Measurements from ENCODE around the gene ZNF77.
"Not testable (repeated sequence)": the region's sequence is repeated elsewhere in the genome, so short reads cannot be mapped to it uniquely, and the experiment has no call there.

Gene ZNF77

GRCh38 chr19:2944775-2945574 lies at the start of gene ZNF77:
Gene ZNF77 (minus strand): TSS chr19:2944971. CDS start chr19:2944840, 131 bp downstream.
- peak; percentile 98 for DNase-seq (ENCODE audit: extremely low spot score, insufficient read length, low read depth)

GRCh38 chr19:2993579-2993978 lies 48.8 kb upstream of the ZNF77 start:
- DNase-seq (ENCODE audit: extremely low spot score, insufficient read length, low read depth) (no peak), FAIRE-seq (no peak)

More at GRCh38 chr19:2944775-2945574, at the start of gene ZNF77:
- peak; percentile 100 for FAIRE-seq

- DNase-seq (ENCODE audit: extremely low spot score, insufficient read length, low read depth) (no peak), FAIRE-seq (no peak)
These were observed 48.2 kb upstream of the ZNF77 start for GRCh38 chr19:2992958-2993357.

GRCh38 chr19:2992333-2992732 lies 47.6 kb upstream of the ZNF77 start:
- FAIRE-seq; DNase-seq (ENCODE audit: extremely low spot score, insufficient read length, low read depth): not testable (repeated sequence)

GRCh38 chr19:2989236-2989946 lies 44.6 kb upstream of the ZNF77 start:
- no peak for FAIRE-seq
- DNase-seq (ENCODE audit: extremely low spot score, insufficient read length, low read depth) = no peak

GRCh38 chr19:2988568-2988967 lies 43.8 kb upstream of the ZNF77 start:
- no peak for FAIRE-seq
- no peak for DNase-seq (ENCODE audit: extremely low spot score, insufficient read length, low read depth)

GRCh38 chr19:2987797-2988196 lies 43.0 kb upstream of the ZNF77 start:
- no peak for FAIRE-seq
- DNase-seq (ENCODE audit: extremely low spot score, insufficient read length, low read depth) = no peak

- FAIRE-seq (no peak), DNase-seq (ENCODE audit: extremely low spot score, insufficient read length, low read depth) (no peak)
These were observed 42.3 kb upstream of the ZNF77 start for GRCh38 chr19:2986951-2987524.

GRCh38 chr19:2984215-2984528 lies 39.4 kb upstream of the ZNF77 start:
- FAIRE-seq (no peak), DNase-seq (ENCODE audit: extremely low spot score, insufficient read length, low read depth) (no peak)

- no peak for DNase-seq (ENCODE audit: extremely low spot score, insufficient read length, low read depth)
- no peak for FAIRE-seq
These were observed 38.8 kb upstream of the ZNF77 start for GRCh38 chr19:2983351-2984214.

GRCh38 chr19:2982983-2983350 lies 38.2 kb upstream of the ZNF77 start:
- FAIRE-seq (no peak), DNase-seq (ENCODE audit: extremely low spot score, insufficient read length, low read depth) (no peak)

GRCh38 chr19:2982561-2982960 lies 37.8 kb upstream of the ZNF77 start:
- FAIRE-seq (no peak), DNase-seq (ENCODE audit: extremely low spot score, insufficient read length, low read depth) (no peak)

GRCh38 chr19:2981898-2982297 lies 37.1 kb upstream of the ZNF77 start:
- no peak for FAIRE-seq
- DNase-seq (ENCODE audit: extremely low spot score, insufficient read length, low read depth) = no peak

GRCh38 chr19:2978772-2979171 lies 34.0 kb upstream of the ZNF77 start:
- DNase-seq (ENCODE audit: extremely low spot score, insufficient read length, low read depth) (no peak), FAIRE-seq (no peak)

- no peak for DNase-seq (ENCODE audit: extremely low spot score, insufficient read length, low read depth)
- FAIRE-seq = no peak
These were observed 33.5 kb upstream of the ZNF77 start for GRCh38 chr19:2978166-2978767.

- FAIRE-seq = no peak
- no peak for DNase-seq (ENCODE audit: extremely low spot score, insufficient read length, low read depth)
These were observed 33.0 kb upstream of the ZNF77 start for GRCh38 chr19:2977746-2978138.

GRCh38 chr19:2977001-2977745 lies 32.4 kb upstream of the ZNF77 start, which contains the start of gene TLE6:
Gene TLE6 (plus strand): TSS chr19:2977564. CDS start chr19:2978234, 670 bp downstream.
- FAIRE-seq (peak; percentile 94), DNase-seq (ENCODE audit: extremely low spot score, insufficient read length, low read depth) (peak; percentile 96)

- no peak for DNase-seq (ENCODE audit: extremely low spot score, insufficient read length, low read depth)
- FAIRE-seq = no peak
These were observed 31.8 kb upstream of the ZNF77 start for GRCh38 chr19:2976609-2977000.

- no peak for FAIRE-seq
These were observed 29.7 kb upstream of the ZNF77 start for GRCh38 chr19:2974342-2975041.

More at GRCh38 chr19:2974342-2975041, 29.7 kb upstream of the ZNF77 start:
- no peak for DNase-seq (ENCODE audit: extremely low spot score, insufficient read length, low read depth)

Measured in GM18507 (cell line).